Stimulated activated CD4-positive, alpha-beta T cell treated with anti-CD3 and anti-CD28 coated beads, Interleukin-12 subunit alpha, Interleukin-12 subunit beta, amount 100 ng/mL, for 24 hours (primary cell): ENCODE results near the gene GLRX5.

Source experiments
- DNase-seq, 2 experiments: peaks; one replicate each; pipeline ENCODE4 v3.0.0-alpha.2; 2020; ENCODE audit warnings: low read depth in 2 of 2

The GLRX5 gene

DNA sequence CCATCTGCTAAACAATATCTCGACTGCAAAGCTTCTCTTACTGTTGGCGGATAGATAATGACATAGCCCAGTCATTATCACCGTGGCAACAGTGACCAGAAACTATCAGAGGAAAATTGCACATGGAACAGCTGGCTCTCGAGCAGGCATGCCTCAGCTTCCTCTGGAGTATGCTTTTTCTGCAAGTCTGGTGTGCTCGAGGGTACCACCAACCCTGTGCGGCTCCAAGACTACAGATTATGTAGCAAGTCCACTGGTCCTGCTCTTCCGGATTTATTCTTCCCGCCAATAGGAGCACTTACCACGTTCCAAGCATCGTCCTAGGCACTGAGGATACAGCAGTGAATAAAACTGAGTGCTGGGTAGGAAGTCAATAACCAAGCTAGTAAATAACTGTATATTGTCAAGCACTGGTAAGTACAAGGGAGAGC is 1.4 kb upstream of the GLRX5 start:
- DNase-seq = no peak

GRCh38 chr14:95533822-95534221 is 1.0 kb upstream of the GLRX5 start:
- DNase-seq = no peak

DNA sequence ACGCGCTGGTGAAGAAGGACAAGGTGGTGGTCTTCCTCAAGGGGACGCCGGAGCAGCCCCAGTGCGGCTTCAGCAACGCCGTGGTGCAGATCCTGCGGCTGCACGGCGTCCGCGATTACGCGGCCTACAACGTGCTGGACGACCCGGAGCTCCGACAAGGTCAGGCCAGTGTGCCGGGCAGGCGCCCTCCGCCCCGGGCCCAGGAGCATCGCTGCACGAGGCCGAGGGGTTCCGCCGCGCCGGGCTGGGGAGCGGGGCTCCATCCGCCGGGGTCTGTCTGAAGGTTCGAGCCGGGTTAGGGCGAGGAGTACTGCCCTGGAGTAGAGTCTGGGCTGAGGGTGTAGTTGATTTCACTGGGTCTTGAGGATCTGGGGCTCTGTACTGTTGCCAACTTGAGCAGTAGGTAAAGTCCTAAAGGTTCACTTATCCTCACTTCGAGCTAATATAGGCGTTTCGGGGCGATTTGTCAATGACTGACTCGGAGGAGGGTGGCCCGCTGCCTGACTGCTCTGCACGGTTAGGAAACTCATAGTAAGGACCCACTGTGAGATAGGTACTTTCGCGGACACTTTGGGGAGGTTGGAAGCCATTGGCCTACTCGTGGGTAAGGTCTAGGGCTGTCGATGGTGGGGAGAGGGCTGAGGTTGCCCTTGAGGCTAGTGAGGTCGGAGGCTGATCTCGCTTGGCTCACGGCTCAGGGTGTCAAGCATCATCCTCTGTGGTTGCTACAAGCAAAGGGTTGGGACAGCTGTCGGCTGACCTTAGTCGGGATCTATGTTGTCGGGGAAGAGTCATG is 574 bp downstream of the GLRX5 start:
- no peak for DNase-seq

- no peak for DNase-seq
Observed at GRCh38 chr14:95536036-95536593, 1.3 kb downstream of the GLRX5 start.

- no peak for DNase-seq
Observed at GRCh38 chr14:95536671-95537070, 1.8 kb downstream of the GLRX5 start.

GRCh38 chr14:95537298-95538089 is 2.6 kb downstream of the GLRX5 start:
- no peak for DNase-seq

DNA sequence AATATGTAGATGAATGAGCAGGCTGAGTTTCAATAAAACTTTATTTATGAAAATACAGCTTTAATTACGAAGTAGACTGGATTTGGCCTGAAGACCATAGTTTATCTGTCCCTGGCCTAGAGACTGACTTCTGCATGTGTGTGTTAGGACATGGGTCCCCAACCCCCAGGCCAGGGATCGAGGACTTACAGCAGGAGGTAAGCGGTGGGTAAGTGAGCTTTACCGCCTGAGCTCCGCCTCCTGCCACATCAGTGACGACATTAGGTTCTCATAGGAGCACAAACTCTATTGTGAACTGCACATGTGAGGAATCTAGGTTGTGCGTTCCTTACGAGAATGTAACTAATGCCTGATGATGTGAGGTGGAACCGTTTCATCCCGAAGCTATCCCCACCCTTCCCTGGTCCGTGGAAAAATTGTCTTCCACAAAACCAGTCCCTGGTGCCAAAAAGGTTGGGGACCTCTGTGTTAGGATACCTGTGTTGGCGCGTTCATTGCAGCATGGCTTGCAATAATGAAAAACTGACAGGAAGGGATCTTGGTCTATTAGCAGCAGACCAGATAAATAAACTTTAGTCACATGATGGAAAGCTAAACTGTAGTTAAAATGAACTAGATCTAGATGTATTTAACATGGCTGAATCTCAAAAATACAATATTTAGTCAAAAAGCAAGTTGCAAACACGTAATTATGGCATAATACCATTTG is 4.1 kb downstream of the GLRX5 start:
- DNase-seq = no peak

GRCh38 chr14:95540236-95540855 is 5.5 kb downstream of the GLRX5 start:
- no peak for DNase-seq

- no peak for DNase-seq
Observed at GRCh38 chr14:95541346-95541745, 6.5 kb downstream of the GLRX5 start.

- DNase-seq = no peak
Observed at GRCh38 chr14:95541932-95542930, 7.4 kb downstream of the GLRX5 start.

- no peak for DNase-seq
Observed at GRCh38 chr14:95543021-95543420, 8.2 kb downstream of the GLRX5 start.

DNA sequence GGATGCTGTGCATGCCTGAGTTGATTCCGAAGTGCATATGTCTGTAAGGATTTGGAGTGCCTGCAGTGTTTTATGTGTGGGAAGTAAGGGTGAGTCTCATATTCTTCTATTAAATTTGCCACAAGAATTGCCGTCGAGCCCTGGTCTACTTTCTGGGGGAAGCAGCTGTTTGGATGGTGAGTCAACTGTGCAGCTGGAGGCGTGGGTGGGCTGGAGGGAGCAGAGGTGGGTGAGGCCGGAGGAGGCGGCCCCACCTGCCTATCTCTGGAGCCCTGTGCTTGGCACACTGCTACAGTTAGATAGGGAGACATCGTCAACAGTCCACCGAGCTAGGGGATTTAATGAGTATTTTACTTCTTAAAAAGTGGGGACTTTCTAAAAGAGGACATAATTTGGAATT is 9.7 kb downstream of the GLRX5 start:
- DNase-seq = no peak

- no peak for DNase-seq
Observed at GRCh38 chr14:95545515-95546168, 10.8 kb downstream of the GLRX5 start.

DNA sequence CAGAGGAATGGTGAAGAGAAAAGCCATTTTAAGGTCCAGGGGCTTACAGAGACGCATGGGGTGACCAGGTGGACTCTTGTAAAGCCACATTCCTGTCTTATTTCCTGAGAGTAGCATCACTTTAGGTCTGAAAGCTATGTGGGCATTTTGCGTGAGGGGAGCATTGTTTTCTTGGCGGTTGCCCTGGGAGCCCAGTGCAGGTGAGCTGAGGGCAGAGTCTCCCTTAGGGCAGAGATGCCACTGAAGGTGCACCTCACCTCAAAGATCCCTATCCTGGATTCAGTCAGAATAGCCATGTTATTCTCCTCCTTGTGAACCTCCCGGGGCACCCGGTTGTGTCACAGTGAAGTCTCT is 12.4 kb downstream of the GLRX5 start:
- no peak for DNase-seq

GRCh38 chr14:95547626-95548327 is 12.9 kb downstream of the GLRX5 start:
- no peak for DNase-seq

GRCh38 chr14:95548328-95548929 is 13.6 kb downstream of the GLRX5 start:
- DNase-seq = no peak

- DNase-seq = no peak
Observed at GRCh38 chr14:95549656-95550585, 15.1 kb downstream of the GLRX5 start.

DNA sequence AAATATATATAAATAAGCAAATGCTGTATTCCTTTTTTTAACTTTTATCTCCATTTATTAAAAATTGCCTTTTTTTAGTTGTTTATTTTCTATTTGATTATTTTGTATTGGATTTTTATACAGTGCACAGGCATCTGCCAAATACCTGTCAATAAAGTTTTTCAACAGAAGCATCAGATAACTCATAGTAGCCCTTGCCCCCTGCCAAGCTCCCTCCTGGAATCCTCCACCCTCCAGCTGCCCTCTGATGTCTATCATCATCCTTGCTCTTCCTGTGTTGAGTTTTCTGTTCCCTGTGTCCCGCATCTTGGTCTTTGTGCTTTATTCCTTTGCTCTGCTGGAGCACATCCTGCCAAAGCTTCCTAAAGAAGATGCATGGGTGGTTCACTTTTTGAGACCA is 16.6 kb downstream of the GLRX5 start:
- no peak for DNase-seq
